SJCRH30 (cell line): ENCODE measurements around the gene FARS2. TPM values are rescaled to one million over a fixed set of nuclear protein-coding genes. Genes with fewer than 3 reads are reported as not detected.
A peak's percentile ranks its signal among the peaks of the same experiment; 100 is the strongest.

Experiments
- DNase-seq, 2 experiments: peaks; one replicate each; pipeline ENCODE4 v3.0.0-alpha.2; 2015 to 2020
- H3K27ac ChIP-seq: fragments of 250-450 bp; sonication (Bioruptor Pico); 2 replicates; pipeline ENCODE4 v1.5.1; 2020; ENCODE audit warnings: mild to moderate bottlenecking, moderate library complexity
- H3K27me3 ChIP-seq: fragments of 250-450 bp; sonication (Bioruptor Pico); 2 replicates; pipeline ENCODE4 v1.5.1; 2020; ENCODE audit warnings: mild to moderate bottlenecking, moderate library complexity
- H3K36me3 ChIP-seq: fragments of 250-450 bp; sonication (Bioruptor Pico); 2 replicates; pipeline ENCODE4 v1.5.1; 2020; ENCODE audit warnings: mild to moderate bottlenecking, moderate library complexity
- H3K4me1 ChIP-seq: fragments of 250-450 bp; sonication (Bioruptor Pico); 2 replicates; pipeline ENCODE4 v1.5.1; 2020; ENCODE audit warnings: mild to moderate bottlenecking, moderate library complexity
- H3K4me3 ChIP-seq: fragments of 250-450 bp; sonication (Bioruptor Pico); 2 replicates; pipeline ENCODE4 v1.5.1; 2020; ENCODE audit warnings: mild to moderate bottlenecking, moderate library complexity
- H3K9me3 ChIP-seq: fragments of 250-450 bp; sonication (Bioruptor Pico); replicated peaks from 2 replicates; pipeline ENCODE4 v1.5.1; 2020; ENCODE audit warnings: mild to moderate bottlenecking, moderate library complexity
- total RNA-seq: library from RNA; depleted of rRNA; stranded (reverse); fragments of >200 nt; shearing (Covaris generic); gene quantifications from 2 replicates; pipeline ENCODE4 v1.2.3, GENCODE V29; 2014

FARS2 gene
- total RNA-seq, 1 experiment from 2014 or later, result 10.5 TPM

DNA sequence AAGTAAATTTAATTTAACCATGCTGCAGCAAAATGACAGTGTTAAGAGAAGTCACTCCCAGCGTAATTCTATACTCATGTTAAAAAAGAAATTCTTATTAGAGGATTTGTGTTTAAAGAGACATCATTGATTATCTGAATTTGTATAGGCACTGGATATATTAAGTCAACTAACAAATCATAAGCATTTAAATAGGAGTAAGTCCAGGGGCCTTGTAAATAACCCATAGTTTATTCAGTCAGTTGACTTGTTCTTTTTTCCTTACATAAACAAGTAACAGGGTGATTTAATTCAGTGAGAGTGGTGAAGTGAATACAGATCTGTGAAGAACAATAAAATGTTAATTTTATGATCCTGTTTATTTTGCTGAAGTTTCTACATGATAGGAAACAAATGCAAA is 23.0 kb upstream of the FARS2 start:
- Histone ChIP-seq H3K36me3 (no peaks in the 10 kb centered on the region; the same call in 1 of the 2 replicates), H3K27me3 (no peaks in the 10 kb centered on the region), H3K27ac (no peak overlapping the region), H3K4me3 (no peak overlapping the region), H3K9me3 (no peaks in the 10 kb centered on the region), H3K4me1 (no peaks in the 10 kb centered on the region)
- no peak for DNase-seq

DNA sequence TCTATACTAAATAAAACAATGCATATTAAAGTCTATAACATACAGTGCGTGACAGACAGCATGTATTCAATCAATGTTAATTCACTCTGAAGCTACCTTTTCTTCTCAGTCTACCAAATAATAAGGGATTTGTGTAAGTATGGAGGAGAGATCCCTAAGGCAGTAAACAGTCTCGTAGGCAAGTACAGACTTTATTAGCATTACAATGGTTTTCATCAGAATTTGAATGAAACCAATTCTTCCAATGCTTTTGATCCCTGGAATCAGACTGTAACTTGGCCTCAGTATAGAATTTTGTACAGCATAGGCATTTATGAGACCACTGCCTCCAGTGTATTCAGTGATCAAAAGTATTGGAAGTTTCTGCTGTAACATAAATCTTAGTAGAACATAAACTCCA is 20.1 kb upstream of the FARS2 start:
- Histone ChIP-seq H3K36me3 (no peaks in the 10 kb centered on the region), H3K4me3 (no peak overlapping the region), H3K4me1 (peaks cover 5% of the 10 kb centered on the region), H3K27me3 (no peaks in the 10 kb centered on the region), H3K9me3 (no peaks in the 10 kb centered on the region), H3K27ac (no peak overlapping the region)
- no peak for DNase-seq

DNA sequence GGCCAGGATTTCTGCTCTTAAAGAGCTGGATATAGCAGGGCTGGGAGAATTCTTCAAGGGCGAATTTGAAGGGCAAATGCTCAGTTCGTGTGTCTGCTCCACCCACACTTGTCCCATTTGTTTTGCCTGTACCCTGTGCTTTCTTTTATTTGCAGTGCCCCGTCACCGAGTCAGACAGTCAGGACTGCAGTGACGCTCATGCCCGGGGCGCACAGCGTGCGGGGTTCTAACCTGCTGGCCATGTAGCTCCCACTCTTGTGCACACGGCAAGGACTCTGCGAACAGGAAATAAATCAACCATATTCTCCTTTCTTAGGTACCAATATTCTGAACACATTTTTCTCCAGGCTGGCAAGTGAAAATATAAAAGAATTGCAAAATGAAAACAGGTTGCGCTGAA is 18.2 kb upstream of the FARS2 start:
- no peak for DNase-seq
- no peaks in the 10 kb centered on the region for H3K9me3 ChIP-seq
- peaks cover 20% of the 10 kb centered on the region for H3K4me1 ChIP-seq
- no peaks in the 10 kb centered on the region for H3K27me3 ChIP-seq
- no peak overlapping the region for H3K4me3 ChIP-seq
- H3K27ac ChIP-seq, result no peak overlapping the region
- H3K36me3 ChIP-seq, result no peaks in the 10 kb centered on the region

DNA sequence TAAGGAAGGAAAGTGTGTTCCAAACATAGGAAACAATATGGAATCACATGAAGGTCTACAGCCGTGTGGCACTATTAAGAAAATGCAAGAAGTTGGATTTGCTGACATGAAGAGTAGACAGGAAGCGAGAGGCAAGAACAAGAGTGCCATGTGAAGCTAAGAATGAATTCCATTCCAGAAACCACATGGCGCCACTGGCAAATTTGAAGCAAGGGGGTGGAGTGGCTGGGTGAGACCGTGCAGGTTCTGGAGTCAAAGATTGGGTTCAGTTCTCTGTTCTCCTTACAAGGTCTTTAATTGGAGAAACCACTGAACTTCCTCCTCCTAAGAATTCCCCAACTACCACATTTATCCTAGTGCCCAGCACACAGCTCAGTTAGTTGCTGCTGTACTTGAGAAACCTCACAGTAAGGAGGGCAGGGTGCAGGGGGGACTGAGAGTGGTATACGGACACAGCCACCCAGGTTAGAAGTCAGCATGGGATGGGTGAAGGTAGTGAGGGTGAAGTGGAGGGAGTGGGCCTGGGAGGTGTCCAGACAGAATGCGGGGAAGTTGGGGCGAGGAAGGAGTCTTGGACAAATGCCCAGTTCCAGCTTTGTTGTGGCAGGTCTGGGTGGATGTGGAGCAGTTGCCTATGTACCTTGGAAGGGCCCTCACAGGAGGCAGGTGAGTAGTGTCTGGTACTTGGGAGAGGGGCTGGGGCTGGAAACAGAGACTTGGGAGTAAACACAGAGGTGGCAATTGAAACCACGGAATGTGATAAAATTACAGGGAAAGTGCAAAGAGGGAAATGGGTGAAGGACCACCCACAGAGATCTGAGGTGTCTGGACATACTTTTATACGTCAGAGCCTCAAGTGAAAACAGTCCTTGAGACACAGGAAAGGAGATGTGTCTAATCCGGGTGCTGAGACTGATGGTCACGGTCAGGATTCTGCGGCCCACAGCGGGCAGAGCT is 14.9 kb upstream of the FARS2 start:
- no peaks in the 10 kb centered on the region for H3K9me3 ChIP-seq
- H3K27ac ChIP-seq, result peak overlapping the region; percentile 86
- H3K4me1 ChIP-seq, result peaks cover 27% of the 10 kb centered on the region
- no peaks in the 10 kb centered on the region; the same call in 1 of the 2 replicates for H3K36me3 ChIP-seq
- peak; percentile 77 to 85 for DNase-seq
- no peaks in the 10 kb centered on the region for H3K27me3 ChIP-seq
- H3K4me3 ChIP-seq, result no peak overlapping the region

DNA sequence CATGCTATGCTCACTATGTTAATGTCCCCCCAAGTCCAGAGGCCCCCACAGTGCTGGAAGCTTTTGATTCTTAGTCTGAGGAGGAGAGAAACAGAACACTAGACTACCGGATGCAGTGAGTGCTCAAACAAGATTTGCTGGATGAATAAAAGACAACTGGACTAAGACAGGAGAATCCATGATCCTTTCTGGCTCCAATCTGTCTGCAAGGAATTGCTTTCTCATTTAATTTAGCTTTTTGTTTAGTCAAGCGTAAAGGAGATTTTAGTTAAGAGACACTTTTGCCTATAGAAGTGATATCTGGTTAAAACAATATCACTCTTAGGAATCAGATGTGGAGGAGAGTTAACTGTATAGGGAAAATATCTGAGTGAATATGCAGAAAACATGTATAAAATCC is 14.1 kb upstream of the FARS2 start:
- no peak for DNase-seq
- Histone ChIP-seq H3K4me1 (peaks cover 27% of the 10 kb centered on the region), H3K4me3 (no peak overlapping the region), H3K9me3 (no peaks in the 10 kb centered on the region), H3K27me3 (no peaks in the 10 kb centered on the region), H3K36me3 (no peaks in the 10 kb centered on the region; the same call in 1 of the 2 replicates), H3K27ac (peak overlapping the region; percentile 86)

DNA sequence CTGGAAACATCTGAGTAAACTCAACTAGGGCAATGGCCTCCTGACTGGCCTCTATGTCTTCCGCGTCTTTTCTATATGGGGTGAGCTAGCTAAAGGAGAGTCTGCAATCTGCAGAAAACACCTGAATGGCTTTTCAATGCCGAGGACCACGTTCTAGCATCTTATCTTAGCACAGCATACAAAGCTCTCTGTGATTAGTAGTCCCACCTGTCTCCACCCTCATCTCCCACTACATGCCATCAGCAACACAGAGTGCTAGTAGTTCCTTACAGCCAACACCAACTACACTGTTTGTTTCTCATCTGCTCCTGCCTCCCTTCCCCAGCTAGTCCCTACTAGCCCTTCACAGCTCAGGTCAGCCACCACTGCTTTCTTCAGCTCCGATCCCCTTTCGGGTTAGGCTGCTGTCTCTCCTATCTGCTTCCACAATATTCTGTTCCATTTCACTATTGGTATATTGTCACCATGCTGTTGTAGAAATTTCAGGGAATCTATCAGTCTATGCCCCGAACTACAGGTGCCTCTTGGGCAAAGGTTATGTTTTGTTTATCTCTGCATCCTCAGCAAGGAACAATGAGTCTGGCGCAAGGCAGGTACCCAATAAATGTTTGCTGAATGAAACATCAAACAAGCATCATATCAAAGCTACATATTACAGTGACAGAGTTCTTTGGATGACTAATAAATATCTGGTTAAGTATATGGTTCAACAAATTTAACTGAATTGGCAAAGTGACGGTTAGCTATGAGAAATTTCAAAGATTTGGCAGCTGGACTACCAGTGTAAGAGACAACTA is 12.8 kb upstream of the FARS2 start:
- Histone ChIP-seq H3K4me1 (peaks cover 27% of the 10 kb centered on the region), H3K4me3 (no peak overlapping the region), H3K27ac (peak overlapping the region; percentile 86; the same call in 1 of the 2 replicates), H3K27me3 (no peaks in the 10 kb centered on the region), H3K9me3 (no peaks in the 10 kb centered on the region), H3K36me3 (peaks cover 4% of the 10 kb centered on the region)
- DNase-seq, result no peak

DNA sequence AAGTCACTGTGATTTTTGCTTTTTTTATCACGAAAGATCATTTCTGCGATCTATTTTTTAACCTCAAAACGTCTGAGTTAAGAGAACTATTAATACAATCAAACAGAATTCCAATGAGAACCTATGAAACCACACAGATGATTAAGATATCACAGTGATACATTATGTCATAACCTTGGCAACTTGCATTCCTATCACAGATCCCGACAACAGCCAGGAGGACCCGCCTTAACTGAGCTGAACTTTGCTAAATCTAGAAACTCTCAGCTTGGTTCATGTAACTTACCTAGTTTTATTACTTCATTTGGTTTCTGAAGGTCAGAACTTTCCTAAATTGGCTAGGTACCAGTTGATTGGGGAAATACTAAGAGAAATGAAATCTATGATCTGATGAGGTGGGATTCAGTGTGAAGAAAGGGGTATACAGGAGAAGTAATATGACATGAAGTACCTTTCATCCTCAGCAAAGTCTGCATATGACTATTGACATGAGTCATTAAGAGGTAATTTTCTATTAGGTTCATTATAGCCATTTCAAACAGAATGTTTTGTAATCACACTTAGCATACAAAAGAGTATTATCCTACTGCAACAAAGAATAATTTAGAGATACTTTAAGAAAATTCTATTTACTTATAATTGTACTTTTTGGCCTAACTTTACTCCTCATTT is 11.7 kb upstream of the FARS2 start:
- Histone ChIP-seq H3K9me3 (no peaks in the 10 kb centered on the region), H3K4me1 (peaks cover 27% of the 10 kb centered on the region), H3K4me3 (no peak overlapping the region), H3K27me3 (no peaks in the 10 kb centered on the region), H3K27ac (no peak overlapping the region), H3K36me3 (peaks cover 4% of the 10 kb centered on the region)
- DNase-seq, result no peak

DNA sequence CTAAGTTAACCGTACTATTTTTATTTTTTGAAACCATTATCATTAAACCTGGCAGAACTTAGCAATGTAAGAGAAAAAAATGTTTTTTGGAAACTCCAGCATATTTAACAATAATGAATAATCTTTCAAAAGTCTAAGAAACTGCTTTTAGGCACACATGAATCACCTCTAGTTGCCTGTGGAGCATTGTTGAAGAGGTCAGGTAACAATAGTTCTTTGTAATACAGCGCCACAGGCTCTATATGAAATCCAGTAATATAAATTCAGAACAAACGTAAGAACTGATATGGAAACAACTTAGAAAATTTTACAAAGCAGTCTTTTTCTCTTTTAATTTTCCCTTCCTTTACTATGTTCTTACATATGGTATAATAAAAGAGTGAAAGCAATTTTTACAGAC is 10.9 kb upstream of the FARS2 start:
- Histone ChIP-seq H3K4me3 (no peak overlapping the region), H3K27ac (no peak overlapping the region), H3K36me3 (peaks cover 4% of the 10 kb centered on the region)

DNA sequence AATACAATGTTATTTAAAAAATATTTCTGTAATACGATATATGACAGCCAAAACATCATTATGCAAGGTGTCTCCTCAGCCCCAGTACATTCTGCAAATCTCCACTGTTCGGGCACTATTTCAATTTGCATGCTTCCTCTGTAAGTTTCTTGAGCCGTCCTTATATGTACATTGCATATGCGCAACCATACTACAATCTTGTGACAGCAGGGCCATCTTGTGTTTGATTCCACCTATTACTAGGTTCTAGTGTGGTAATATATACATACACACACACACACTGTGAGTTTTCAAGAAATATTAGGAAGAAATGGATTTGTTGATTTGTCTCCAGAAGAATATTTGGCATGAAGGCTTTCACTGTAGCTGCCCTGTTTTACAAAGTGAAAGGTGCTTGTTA is 10.4 kb upstream of the FARS2 start:
- Histone ChIP-seq H3K36me3 (peaks cover 4% of the 10 kb centered on the region), H3K4me1 (peaks cover 26% of the 10 kb centered on the region), H3K4me3 (no peak overlapping the region), H3K27me3 (no peaks in the 10 kb centered on the region), H3K9me3 (no peaks in the 10 kb centered on the region), H3K27ac (no peak overlapping the region)
- no peak for DNase-seq

More for the DNA sequence above, 10.9 kb upstream of the FARS2 start:
- no peaks in the 10 kb centered on the region for H3K9me3 ChIP-seq
- H3K4me1 ChIP-seq, result peaks cover 27% of the 10 kb centered on the region
- DNase-seq, result no peak
- no peaks in the 10 kb centered on the region for H3K27me3 ChIP-seq

DNA sequence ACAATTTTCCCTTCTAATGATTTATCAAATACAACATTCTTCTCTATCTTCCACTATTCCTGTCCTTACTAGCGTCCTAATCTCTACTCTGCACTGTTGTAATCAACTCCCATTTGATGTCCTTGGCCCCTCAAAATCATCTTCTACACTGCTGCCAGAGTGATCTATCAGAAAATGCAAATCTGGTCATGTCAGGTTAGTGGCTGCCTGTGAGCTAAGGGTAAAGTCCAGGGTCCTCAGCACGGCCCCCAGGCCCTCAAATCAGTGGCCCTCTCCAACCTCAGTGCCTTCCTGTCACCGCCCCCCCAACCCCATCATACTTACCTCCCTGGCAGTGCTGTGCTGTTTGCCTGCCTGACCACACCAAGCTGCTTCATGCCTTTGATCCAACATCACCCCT is 4.4 kb upstream of the FARS2 start:
- Histone ChIP-seq H3K4me1 (no peaks in the 10 kb centered on the region), H3K4me3 (no peak overlapping the region), H3K27me3 (no peaks in the 10 kb centered on the region), H3K27ac (no peak overlapping the region), H3K9me3 (no peaks in the 10 kb centered on the region), H3K36me3 (peaks cover 8% of the 10 kb centered on the region)
- DNase-seq, result no peak

DNA sequence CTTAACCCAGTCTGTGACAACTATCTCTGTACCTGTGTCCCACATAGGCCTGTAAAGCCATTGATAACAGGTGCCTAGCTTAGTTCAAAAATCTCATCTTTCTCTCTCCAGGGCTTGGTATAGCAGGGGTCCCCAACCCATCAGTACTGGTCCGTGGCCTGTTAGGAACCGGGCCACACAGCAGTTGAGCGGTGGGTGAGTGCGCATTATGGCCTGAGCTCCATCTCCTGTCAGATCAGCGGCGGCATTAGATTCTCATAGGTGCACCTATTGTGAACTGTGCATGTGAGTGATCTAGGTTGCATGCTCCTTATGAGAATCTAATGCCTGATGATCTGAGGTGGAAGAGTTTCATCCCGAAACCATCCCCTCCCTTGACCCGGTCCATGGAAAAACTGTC is 3.9 kb upstream of the FARS2 start:
- Histone ChIP-seq H3K27ac (no peak overlapping the region), H3K27me3 (no peaks in the 10 kb centered on the region), H3K4me3 (no peak overlapping the region), H3K4me1 (no peaks in the 10 kb centered on the region), H3K9me3 (no peaks in the 10 kb centered on the region), H3K36me3 (peaks cover 8% of the 10 kb centered on the region)
- no peak for DNase-seq

DNA sequence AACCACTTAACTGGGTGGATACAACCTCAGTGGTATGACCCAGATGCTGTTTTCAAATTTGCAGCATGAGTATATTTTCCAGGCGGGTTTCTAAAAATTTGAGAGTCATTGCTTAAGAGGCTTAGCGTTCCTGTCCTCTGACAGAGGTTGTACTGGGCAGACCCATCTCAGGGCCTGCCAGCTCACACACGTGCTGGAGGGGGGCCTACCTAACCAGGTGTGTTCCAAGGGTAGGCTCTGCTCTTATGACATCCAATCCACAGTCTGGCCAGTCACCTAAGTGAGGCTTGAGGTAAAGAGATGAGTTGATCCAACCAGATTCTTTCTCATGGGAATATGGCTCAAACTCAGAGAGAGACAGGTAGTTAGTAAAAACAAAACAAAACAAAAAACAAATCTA is 1.9 kb upstream of the FARS2 start:
- no peaks in the 10 kb centered on the region for H3K9me3 ChIP-seq
- no peak for DNase-seq

DNA sequence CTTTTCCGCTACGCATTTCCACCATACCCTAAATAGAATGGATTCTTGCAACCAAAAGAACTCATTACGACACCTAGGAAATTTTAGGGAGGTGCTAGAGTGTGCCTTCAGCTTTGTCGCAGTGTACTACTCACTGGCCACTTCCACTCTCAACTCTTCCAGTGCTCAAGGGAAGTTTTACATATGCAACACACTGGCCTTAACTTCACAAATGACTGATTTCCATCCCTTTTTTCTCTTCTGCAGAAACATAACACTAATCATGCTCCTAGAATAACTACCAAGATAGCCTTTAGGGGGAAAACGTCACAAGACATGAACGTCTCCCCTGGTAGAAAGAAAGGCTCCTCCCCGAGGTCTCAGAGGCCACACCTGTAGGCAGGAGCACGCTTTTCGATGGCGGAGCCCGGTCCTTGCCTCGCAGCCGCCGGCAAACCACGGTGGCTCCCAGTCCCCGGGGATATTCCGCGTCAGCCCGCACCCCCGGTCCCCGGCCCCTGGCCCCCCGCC is 1.1 kb upstream of the FARS2 start:
- Histone ChIP-seq H3K27me3 (no peaks in the 10 kb centered on the region), H3K36me3 (peaks cover 4% of the 10 kb centered on the region; the same call in 1 of the 2 replicates), H3K27ac (peak overlapping the region; percentile 41; the same call in 1 of the 2 replicates), H3K4me3 (peak overlapping the region; percentile 96), H3K4me1 (no peaks in the 10 kb centered on the region), H3K9me3 (no peaks in the 10 kb centered on the region)
- DNase-seq, result peak; percentile 53 to 55

More for the DNA sequence above, 1.9 kb upstream of the FARS2 start:
- Histone ChIP-seq H3K4me1 (no peaks in the 10 kb centered on the region), H3K4me3 (peak overlapping the region; percentile 96; the same call in 1 of the 2 replicates), H3K27me3 (no peaks in the 10 kb centered on the region), H3K36me3 (peaks cover 4% of the 10 kb centered on the region; the same call in 1 of the 2 replicates), H3K27ac (no peak overlapping the region; the same call in 1 of the 2 replicates)

DNA sequence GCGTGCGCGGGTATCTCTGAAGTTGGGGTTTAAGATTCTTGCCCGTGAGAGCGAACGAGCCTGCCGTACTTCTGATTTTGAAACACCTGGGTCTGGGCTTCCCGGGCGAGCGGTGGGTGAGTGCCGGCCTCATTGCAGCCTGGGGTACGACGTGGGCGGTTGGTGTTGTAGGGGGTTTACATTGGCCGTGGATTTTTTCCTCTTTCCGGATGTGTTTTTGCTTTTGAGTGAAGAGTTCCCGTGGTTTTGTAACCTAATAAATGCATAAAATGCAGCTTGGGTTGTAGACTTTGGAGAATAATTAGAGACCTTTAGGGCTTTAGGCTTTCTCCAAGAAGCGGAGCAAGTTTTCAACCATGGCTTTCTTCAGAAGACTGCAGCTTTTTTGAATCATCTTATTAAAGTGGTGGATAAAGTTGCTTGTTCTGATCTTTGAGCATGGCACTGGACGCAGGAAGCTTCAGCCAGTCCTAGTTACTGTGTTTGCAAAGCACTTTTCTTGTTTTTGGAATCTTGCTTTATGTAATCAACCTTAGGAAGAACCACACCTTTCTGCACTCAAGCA is 314 bp downstream of the FARS2 start:
- peak in 1 of 2 experiments; percentile 7 for DNase-seq
- H3K9me3 ChIP-seq, result no peaks in the 10 kb centered on the region
- H3K27me3 ChIP-seq, result no peaks in the 10 kb centered on the region
- H3K4me3 ChIP-seq, result peak overlapping the region; percentile 96
- H3K4me1 ChIP-seq, result no peaks in the 10 kb centered on the region
- H3K36me3 ChIP-seq, result peaks cover 4% of the 10 kb centered on the region; the same call in 1 of the 2 replicates
- H3K27ac ChIP-seq, result peak overlapping the region; percentile 99
